HCT116 (cell line): ENCODE data around the gene THSD4.

Experiments
- CEBPB ChIP-seq: IDR thresholded peaks from 2 replicates; pipeline ENCODE4 v1.6.1; 2012; ENCODE audit warnings: low read depth
- EGR1 ChIP-seq: IDR thresholded peaks from 2 replicates; pipeline ENCODE4 v1.6.1; 2012; ENCODE audit warnings: low read depth
- EZH2 ChIP-seq: fragments of 200-600 bp; sonication (generic); IDR thresholded peaks from 2 replicates; pipeline ENCODE4 v1.6.1; 2017; ENCODE audit warnings: antibody characterized with exemption, mixed run types
- EZH2phosphoT487 ChIP-seq: fragments of 200-600 bp; IDR thresholded peaks from 2 replicates; pipeline ENCODE4 v1.6.1; 2018; ENCODE audit warnings: antibody characterized with exemption, borderline replicate concordance
- JUND ChIP-seq: IDR thresholded peaks from 2 replicates; pipeline ENCODE4 v1.6.1; 2012
- POLR2A ChIP-seq: IDR thresholded peaks from 2 replicates; pipeline ENCODE4 v1.7.0; 2011; ENCODE audit warnings: borderline replicate concordance; ENCODE audit not compliant: insufficient read depth, insufficient read length; ENCODE audit errors: extremely low read depth
- POLR2AphosphoS5 ChIP-seq: IDR thresholded peaks from 2 replicates; pipeline ENCODE4 v1.6.1; 2011; ENCODE audit warnings: mild to moderate bottlenecking, low read depth, low read length, moderate library complexity
- RAD21 ChIP-seq: IDR thresholded peaks from 2 replicates; pipeline ENCODE4 v1.6.1; 2012; ENCODE audit warnings: low read depth, mild to moderate bottlenecking
- YY1 ChIP-seq: IDR thresholded peaks from 2 replicates; pipeline ENCODE4 v1.6.1; 2011; ENCODE audit warnings: low read length, low read depth, moderate library complexity, mild to moderate bottlenecking; ENCODE audit not compliant: insufficient replicate concordance; ENCODE audit errors: extremely low read depth
- ZFX ChIP-seq: fragments of 450-650 bp; IDR thresholded peaks from 2 replicates; pipeline ENCODE4 v1.6.1; 2017
- TF ChIP-seq, protein P1 (sequence below), 3 experiments: fragments of 200-600 bp in 1 of 3; sonication (generic) in 1 of 3; IDR thresholded peaks in 2 of 3; conservative IDR thresholded peaks in 1 of 3; 2 replicates each; pipeline ENCODE4 v1.5.1; 2012 to 2017; ENCODE audit warnings: low read depth in 2 of 3, low read length in 2 of 3, antibody characterized with exemption in 1 of 3, borderline replicate concordance in 1 of 3, control low read depth in 1 of 3, mild to moderate bottlenecking in 1 of 3, mixed read lengths in 1 of 3, mixed run types in 1 of 3, moderate library complexity in 1 of 3; ENCODE audit not compliant: insufficient read depth in 1 of 3
- TF ChIP-seq, protein P2 (sequence below): IDR thresholded peaks from 2 replicates; pipeline ENCODE4 v1.6.1; 2012
- TF ChIP-seq, protein P3 (sequence below): IDR thresholded peaks from 2 replicates; pipeline ENCODE4 v1.6.1; 2012; ENCODE audit warnings: low read depth

DNA sequence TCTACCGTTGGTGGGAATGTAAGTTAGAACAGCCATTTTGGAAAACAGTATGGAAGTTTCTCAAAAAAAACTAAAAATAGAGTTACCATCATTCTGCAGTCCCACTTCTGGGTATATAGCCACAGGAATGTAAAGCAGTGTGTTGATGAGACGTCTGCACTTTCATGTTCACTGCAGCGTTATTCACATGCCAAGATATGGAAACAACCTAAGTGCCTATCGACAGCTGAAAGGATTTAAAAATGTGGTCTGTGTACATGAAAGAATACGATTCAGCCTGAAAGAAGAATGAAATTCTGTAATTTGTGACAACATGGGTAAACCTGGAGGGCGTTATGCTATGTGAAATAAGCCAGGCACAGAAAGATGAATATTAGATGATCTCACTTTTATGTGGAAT is 157.7 kb downstream of the THSD4 start:
- no peak for TF ChIP-seq CEBPB
- TF ChIP-seq, protein P1, sequence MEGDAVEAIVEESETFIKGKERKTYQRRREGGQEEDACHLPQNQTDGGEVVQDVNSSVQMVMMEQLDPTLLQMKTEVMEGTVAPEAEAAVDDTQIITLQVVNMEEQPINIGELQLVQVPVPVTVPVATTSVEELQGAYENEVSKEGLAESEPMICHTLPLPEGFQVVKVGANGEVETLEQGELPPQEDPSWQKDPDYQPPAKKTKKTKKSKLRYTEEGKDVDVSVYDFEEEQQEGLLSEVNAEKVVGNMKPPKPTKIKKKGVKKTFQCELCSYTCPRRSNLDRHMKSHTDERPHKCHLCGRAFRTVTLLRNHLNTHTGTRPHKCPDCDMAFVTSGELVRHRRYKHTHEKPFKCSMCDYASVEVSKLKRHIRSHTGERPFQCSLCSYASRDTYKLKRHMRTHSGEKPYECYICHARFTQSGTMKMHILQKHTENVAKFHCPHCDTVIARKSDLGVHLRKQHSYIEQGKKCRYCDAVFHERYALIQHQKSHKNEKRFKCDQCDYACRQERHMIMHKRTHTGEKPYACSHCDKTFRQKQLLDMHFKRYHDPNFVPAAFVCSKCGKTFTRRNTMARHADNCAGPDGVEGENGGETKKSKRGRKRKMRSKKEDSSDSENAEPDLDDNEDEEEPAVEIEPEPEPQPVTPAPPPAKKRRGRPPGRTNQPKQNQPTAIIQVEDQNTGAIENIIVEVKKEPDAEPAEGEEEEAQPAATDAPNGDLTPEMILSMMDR (IDR thresholded peaks at IDR 0.05 in 2 of 3, conservative IDR thresholded peaks at IDR 0.05 in 1 of 3; ENCODE audit: borderline replicate concordance in 1 of 3, insufficient read depth in 1 of 3, low read depth in 2 of 3, low read length in 2 of 3), result no peak
- TF ChIP-seq, protein P2, sequence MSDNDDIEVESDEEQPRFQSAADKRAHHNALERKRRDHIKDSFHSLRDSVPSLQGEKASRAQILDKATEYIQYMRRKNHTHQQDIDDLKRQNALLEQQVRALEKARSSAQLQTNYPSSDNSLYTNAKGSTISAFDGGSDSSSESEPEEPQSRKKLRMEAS, result no peak
- TF ChIP-seq EZH2phosphoT487, result no peak
- no peak for TF ChIP-seq RAD21
- TF ChIP-seq EZH2, result no peak
- TF ChIP-seq POLR2AphosphoS5, result no peak
- TF ChIP-seq EGR1, result no peak
- no peak for TF ChIP-seq YY1
- no peak for TF ChIP-seq JUND
- TF ChIP-seq, protein P3, sequence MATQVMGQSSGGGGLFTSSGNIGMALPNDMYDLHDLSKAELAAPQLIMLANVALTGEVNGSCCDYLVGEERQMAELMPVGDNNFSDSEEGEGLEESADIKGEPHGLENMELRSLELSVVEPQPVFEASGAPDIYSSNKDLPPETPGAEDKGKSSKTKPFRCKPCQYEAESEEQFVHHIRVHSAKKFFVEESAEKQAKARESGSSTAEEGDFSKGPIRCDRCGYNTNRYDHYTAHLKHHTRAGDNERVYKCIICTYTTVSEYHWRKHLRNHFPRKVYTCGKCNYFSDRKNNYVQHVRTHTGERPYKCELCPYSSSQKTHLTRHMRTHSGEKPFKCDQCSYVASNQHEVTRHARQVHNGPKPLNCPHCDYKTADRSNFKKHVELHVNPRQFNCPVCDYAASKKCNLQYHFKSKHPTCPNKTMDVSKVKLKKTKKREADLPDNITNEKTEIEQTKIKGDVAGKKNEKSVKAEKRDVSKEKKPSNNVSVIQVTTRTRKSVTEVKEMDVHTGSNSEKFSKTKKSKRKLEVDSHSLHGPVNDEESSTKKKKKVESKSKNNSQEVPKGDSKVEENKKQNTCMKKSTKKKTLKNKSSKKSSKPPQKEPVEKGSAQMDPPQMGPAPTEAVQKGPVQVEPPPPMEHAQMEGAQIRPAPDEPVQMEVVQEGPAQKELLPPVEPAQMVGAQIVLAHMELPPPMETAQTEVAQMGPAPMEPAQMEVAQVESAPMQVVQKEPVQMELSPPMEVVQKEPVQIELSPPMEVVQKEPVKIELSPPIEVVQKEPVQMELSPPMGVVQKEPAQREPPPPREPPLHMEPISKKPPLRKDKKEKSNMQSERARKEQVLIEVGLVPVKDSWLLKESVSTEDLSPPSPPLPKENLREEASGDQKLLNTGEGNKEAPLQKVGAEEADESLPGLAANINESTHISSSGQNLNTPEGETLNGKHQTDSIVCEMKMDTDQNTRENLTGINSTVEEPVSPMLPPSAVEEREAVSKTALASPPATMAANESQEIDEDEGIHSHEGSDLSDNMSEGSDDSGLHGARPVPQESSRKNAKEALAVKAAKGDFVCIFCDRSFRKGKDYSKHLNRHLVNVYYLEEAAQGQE, result no peak
- no peak for TF ChIP-seq ZFX
- no peak for TF ChIP-seq POLR2A
